GM19468 (cell line): ENCODE measurements around the gene AMBP.

Source experiments
- ATAC-seq: cut with Tn5 transposase; IDR thresholded peaks from one replicate; pipeline ENCODE4 v1.9.1; 2021; ENCODE audit warnings: mild to moderate bottlenecking, moderate library complexity, moderate number of reproducible peaks; ENCODE audit not compliant: unreplicated experiment; ENCODE audit errors: extremely low read depth

Gene AMBP

DNA sequence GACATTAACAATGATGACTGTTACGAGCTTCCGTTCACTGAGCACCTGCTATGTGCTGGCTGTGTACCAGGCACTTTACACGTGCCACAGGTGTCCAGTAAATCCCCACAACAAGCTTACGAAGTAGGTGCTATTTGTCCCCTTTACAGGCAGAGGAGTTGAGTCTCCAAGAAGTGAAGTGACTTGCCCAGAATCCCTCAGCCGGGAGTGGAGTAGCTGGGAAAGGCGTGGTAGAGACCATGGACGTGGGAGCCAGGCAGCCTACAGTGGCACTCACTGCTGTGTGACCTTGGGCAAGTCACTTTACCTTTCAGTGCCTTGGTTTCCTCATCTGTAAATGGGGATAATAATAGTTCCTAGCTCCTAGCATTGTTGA, 669 bp upstream of the AMBP start:
- ATAC-seq, result no peak

DNA sequence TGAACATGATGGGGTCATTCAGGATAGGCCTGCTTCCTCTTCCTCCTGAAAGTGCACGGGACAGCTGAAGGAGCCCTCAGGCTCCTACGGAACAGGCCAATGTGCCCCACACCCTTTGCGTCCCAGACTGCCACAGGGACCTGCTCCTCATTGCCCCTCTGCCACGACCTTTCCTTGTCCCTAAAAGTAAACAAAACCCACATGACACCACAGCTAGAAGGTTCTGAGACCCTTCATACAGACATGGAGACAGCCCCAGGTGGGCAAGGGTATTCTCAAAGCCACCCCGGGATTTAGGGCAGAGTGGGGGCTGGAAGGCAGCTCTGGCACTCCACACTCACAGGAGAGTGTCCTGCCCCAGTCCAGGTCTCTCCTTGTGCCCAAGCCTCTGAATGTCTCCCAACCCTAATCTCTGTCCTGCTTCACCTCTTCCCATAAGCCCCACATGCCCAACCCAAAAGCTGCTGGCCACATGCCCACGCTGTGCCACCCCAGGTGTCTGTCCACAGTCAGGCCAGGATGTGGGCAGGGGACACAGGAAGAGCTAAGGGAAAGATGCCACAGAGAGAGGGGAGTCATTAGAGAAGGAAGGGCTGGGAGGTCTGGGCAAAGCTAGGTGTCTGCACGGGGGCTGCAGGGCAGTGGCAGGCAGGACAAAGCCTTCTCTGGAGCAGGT, 800 bp downstream of the AMBP start:
- ATAC-seq, result no peak

DNA sequence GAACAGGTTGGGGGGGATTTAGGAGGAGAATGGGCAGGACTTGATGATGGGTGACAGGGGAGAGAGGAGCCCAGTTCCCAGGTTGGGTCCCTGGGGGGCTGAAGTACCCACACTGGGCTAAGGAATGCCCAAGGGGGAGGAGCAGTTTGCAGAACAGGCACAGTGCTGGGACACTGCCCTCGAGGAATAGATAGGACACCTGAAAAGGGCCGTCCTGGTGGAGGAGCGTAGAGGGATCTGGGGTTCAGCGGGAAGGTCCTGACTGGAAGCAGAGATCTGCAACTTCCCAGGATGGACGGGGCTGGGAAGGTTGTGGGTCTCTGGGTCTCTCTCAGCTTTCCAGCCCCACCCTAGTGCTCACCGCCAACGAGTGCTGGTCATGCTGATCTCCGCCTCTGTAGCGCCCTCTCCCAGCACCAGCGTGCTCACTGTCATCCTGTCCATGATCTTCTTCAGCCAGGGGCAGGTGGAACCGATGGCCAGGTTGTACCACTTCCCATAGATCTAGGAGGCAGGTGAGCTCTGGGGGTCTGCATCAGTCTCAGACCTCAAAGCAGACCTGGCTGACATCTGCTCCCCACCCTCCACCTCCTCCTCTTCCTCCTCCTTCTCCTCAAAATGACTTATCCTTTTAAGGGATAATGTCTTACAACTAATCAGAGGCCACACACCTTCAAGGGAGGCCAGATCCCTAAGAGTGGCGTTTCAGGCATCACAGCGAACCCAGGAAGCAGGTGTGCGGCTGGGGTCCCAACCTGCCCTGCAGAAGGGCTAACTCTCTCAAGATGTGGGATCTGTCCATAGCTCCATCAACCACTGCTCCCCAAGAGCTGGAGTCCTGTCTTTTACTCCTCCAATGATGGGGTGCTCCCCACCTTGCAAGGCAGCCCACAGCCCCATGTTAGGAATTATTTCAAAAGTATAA, 1.6 kb downstream of the AMBP start:
- no peak for ATAC-seq

DNA sequence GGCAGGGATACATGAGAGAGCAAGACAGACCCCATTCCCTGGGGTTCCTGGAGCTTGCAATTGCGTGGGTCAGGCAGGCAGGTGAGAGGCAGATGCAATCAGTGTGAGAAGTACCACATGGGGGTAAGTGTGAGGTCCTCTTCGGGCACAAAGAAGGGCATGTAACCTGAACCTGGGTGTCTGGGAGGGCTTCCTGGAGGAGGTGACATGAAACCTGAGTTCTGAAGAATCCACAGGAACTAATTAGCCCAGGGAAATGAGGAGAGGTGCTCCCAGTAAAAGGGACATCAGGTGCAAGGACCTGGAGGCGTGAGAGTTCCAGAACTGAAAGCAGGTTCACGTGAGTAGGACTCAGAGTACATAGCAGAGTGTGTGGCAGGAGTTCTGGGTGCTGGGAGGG, 2.5 kb downstream of the AMBP start:
- ATAC-seq, result no peak

DNA sequence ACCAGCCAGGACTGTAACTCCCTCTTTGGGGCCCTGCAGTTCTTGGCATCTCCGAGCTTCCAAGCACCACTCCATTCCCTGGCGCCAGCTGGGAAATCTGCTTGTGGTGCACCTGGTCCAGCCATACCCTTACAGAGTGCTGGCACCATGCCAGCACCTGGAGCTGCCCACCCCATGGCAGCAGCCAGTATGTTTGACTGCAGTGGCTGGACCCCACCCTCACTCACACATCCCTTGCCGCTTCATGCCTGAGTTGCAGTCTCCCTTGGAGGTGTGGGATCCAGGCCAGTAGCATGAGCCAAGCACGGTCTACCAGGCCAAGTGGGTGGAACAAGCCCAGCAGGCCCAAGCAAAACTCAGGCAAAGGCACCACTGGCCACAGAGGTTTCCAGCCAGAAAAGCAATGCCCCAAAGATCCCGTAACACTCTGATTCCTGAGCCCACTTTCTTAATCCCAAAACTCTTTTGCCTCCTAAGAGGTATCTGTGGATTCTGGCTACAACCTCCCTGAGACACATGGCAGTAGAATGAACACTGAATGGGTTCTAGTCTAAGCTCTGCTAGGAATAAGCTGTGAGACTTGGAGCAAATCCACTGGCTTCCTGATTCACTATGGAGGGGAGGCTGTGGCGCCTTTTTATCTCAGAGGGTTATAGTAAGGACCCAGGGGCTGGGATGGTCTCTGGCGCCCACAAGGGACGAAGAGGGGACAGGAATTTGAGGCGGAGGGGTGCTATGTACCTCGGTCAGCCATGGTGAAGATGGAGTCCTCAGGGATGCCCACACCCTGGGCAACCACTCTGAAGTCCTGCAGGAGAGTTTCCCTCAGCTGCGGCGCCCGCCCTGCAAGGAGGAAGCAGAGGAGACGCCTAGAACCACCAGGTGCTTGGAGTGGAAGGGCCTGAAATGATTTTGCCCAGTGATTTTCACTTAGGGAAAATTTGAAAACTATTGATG, 5.6 kb downstream of the AMBP start:
- no peak for ATAC-seq

DNA sequence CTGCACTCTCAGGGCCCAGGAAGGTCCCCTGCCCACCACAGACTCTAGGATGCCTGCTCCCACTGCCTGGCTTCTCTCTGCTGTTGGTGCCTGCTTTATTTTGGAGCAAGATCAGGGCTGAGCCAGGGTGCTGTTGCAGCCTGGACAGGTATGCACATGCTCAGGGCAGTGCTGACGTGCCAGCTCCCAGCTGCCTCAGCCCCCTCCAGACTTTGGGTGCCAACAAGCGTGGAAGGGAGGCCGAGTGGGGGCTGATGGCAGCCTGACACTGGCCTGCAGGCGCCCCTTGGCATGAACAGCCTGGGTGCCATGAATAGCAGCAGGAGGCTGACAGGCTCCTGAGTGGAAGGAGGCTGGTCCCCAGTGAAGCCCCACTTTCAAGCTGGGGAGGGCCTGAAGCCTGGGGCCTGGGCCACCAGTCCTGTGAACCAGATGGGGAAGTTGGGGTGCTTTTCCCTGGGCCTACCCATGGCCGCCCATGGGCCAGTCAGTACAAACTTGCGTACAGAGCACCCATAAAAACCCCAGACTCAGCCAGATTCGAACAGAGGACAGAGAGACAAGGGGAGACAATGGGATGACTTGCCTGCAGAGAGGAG, 6.8 kb downstream of the AMBP start:
- ATAC-seq, result no peak

DNA sequence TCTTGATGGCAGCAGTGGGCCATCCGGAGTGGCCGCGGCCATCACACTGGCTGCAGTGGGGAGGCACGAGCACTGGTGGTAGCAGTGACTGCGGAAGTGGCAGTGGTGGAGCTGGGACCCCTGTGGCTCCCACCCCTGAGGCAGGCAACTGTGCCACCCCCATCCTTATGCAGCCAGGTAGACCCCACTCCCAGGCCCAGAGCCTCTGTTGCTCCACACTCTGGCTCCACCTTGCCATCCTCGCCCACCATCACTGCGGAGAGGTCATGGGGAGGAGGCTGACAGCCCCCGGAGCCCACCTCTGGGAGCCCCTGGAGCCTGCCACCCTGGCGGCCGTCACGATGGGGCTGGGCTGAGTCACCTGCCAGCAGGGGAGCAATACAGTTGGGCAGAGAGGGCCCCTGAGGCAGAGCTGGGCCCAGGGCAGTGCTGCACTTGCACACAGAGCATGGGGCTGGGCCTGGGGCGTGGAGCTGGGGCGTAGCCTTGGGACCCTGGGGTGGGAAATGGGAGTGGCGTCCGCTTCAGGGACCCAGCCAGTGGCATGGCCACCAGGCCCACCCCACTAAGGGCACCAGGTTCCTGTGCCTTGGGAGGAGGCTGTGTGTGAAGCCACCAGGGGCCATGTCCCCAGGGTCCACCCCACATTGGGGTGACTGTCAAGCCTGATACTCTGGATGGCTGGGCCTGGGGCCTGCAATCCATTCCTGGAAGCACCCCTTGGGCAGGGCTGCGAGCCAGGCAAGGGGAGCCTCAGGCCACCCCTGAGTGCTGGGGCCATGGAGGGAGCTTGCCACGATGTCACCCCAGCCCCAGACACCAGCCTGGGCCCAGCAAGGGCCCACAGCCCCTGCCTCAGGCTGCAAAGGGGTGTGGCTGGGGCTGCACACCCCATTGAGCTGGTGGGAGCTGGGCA, 7.7 kb downstream of the AMBP start:
- ATAC-seq, result no peak

DNA sequence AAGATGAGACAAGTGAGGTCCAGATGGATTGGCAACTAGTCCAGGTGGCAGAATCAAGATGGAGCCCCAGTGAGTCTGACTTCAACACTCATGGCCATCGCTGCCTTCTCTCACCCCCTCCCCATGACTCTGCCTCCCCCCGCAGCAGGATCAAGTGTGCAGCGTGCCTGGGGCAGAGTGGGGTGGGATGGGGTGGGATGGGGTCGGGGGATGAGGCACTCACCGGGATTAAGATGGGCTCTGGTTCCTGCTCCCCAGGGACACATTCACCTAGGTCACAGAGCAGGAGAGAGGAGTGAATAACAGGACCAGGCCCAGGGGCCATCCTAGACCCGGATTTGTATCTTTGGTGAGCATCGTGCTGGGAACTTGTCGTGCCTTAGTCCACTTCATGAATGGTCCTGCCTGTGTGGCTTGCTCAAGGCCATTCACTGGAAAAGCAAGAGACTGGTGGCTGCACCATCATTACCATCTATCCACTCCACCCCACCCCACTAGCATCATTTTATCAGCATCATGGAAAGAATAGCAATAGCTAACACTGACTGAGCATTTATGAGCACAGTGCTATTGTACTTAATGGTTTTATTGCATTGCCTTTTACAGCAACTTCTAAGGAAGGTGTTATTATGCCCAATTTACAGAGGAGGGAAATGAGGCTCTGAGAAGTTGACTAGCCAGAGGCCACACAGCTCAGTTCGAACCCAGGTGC, 8.5 kb downstream of the AMBP start:
- ATAC-seq, result no peak

DNA sequence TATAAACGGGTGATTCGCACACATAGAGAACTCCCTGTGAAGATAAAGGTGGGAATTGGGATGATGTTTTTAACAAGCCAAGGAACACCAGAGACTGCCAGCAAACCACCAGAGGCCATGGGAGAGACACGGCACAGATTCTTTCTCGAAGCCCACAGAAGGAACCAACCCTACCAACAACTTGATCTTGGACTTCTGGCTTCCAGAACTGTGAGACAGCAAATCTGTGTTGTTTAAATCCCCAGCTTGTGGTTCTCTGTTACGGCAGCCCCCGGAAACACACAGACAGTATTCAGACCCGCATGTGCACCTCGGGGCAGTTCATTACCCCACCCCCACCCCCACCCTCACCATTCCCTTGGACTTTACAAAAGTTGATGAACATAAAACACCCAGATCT, 12.8 kb downstream of the AMBP start:
- ATAC-seq, result no peak

DNA sequence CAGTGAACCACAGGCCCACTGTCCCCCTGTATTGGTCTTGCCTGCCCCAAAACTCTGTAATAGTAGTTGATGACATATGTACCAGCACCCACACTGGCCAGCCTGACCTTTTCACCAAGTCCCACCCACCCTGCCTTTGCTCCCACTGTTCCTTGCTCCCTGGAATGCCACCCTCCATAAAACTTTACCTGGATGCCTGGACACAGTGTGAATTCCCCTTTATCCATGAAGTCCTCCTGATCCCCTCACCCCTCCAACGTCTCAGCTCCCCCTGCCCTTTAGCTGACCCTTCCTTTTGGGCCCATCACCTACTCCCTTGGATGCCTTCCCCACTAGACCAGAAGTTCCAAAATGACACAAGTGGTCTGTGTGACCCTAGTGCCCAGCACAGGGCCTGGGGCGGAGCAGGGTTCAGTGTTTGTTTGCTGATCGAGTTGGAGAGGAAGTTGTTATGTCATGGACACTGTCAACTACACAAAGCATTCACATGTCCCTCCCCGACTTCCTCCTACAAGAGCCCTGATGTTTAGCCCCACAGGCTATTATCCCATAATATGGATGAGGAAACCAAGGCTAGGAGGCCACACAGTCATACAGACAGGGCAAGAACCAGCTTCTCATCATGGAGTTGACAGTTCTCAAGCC, 16.1 kb downstream of the AMBP start:
- no peak for ATAC-seq

DNA sequence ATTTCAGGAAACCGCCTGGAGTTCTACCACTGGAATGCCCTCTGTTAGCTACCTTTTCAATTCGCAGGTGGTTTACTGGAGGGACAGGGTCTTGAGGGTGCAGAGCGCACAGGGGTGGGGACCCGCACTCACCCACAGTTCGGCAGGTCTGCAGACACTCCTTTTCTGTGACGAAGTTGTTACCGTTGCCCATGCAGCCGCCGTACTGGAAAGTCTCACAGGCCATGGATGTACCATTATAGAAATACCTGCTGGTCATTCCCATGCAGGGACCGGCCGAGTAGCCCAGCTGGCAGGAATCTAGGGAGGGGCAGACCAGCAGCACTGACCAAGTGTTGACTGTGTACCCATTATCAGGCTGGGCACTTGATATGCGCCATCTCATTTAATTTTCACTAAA, 16.8 kb downstream of the AMBP start:
- ATAC-seq, result no peak

DNA sequence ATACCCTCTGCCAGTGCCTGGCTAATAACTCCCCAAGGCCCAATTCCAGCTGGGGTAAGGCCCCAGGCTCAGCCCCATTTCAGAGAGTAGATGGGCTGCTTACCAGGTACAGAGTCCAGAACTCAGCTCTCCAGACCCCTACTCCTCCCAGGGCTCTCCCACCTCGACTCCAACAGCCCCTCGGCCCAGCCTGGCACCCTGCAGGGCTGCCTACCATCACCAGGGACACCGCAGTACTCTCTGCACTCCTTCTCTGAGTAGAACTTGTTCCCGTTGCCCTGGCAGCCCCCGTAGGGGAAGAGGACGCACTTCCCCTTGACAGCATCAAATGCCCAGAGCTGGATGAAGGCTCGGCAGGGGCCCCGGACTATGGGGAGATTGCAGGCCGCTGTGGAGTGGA, 17.4 kb downstream of the AMBP start:
- no peak for ATAC-seq

DNA sequence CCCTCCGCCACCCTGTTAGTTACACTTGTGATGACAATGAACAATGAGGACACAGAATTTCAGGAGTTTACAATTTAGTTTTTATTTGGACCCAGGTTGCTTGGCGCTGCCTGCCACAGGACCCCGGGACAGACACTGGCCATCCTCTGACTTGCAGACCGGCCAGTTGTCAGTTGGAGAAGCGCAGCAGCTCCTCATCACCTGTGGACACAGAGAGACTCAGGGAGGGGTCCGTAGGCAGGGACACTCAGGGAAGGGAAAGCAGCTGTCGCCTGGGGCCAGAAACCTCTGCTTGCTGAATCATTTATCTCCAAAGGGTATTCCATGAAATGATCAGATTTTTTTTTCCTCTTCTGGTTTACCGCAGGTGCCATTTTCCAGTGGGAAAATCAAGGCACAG, 18.0 kb downstream of the AMBP start:
- no peak for ATAC-seq

DNA sequence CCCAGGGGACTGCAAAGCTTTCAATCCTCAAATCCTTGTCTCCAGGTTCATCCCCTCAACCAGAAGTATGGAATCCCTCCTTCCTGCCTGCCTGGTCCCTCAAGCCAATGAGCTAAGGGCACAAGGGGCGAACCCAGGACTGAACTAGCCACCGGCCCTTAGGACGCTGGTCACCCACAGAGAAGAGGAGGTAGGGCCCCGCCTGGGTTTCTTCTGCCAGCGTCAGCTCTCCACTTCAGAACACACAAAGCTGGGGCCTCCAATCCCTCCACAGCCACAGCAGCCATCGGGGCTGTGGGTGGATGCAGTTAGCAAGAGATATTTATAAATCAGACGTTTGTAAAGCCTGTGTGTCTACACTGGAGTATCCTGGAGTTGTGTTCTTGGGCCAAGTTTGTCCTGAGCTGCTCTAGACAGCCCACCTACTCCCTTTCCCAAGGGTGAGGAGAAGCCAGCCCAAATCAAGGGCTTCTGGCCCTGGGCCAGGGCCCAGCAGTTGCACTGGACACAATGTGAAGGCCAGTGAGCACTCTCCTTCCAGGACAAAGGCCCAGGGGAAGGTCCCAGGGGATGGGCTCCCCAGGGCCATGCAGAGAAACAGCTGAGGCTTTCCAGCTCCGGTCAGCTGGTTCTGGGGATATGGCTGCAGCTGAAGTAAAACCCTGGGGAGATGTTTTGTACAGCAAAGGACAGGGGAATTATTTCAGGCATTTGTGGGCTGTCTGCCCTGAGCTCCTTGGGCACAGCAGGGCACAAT, 18.9 kb downstream of the AMBP start:
- no peak for ATAC-seq

DNA sequence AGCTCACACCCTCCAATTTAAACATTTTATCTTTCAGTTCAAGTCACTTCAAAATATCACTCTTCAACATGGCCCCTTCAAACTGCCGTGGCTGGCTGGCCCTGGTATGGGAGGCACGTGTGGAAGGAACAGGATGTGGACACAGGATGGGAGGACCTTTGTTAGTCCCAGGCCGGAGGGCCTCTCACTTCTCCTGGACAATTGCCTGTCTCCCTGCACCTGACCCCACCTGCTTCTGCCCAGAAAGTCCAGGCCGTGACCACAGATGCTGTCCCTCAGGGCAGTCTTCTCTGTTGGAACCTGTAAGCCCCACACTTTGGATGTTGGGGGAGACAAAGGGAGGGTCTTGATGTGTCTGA, 19.4 kb downstream of the AMBP start:
- ATAC-seq, result no peak

DNA sequence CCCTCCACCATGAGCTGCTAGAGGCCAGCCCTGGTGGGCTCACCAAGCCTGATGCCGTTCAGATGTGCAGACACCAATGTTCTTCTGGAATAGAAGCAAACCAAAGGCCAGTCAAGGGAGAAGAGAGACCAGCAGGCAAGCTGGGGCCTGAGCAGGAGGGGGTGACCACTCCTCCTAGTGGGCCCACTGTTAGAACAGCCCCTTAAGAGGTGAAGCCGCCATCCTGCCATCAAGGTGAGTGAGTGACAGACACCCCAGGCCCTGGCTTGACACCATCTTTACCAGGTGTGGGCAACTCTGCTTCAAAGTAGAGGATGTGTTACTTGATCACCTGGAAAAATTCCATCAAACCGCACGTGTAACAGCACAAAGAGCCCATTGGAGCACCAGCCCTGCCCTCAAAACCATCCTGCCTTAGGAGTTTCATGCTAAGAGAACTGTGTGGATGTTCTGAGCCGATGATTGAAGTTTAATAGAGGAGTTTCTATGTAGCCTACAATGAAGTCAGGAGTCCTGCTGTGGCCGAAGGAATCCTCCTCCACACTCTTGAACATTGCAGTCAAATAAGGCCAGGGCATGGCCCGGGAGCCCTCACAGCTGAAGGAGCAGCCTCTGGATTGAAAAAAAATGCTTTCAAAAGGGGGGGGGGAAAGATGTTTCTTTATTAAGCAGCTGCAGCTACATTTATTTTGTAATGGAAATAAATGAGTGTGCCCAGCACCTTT, 20.8 kb downstream of the AMBP start:
- ATAC-seq, result no peak

DNA sequence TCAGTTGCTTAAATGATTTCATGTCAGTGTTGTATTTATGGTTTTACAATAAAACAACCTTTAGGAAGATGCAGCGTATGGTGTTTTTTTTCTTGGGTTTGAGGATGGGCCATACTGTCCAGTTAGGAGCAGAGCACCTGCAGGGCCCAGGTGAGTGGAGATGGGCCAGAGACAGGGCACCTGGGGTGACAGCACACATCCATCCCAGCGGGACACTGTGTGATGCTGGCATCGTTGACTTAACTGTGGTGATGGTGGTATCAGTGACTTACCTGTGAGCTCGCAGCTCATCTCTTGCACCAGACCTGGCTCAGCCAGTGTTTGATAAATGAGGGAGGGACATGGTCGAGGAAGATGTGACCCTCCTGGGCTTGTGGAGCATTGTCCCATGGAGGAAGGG, 21.6 kb downstream of the AMBP start:
- no peak for ATAC-seq
